Heart left ventricle (tissue), 16 donors: Measurements from ENCODE around the gene PTPRM. TPM values are rescaled to one million over a fixed set of nuclear protein-coding genes. Genes with fewer than 3 reads are reported as not detected.

ENCODE experiments used
- ATAC-seq, 4 donors: fragments of 200-7000 bp; cut with Tn5 transposase; one replicate each; pipeline ENCODE4 v1.9.1; 2020 to 2022; ENCODE audit warnings: moderate library complexity in 4 of 4, mild to moderate bottlenecking in 3 of 4, moderate number of reproducible peaks in 1 of 4
- DNase-seq, 5 donors: peaks; one replicate each; pipeline ENCODE4 v3.0.0-alpha.2; 2020
- H3K27ac ChIP-seq, 12 donors: fragments of 200-600 bp; sonication (generic) in 4 of 12; one replicate each; pipeline versions ENCODE4 v1.5.0 to v1.8.0; 2016 to 2022; ENCODE audit warnings: mild to moderate bottlenecking in 2 of 12
- H3K27me3 ChIP-seq, 9 donors: fragments of 200-600 bp; sonication (generic) in 2 of 9; one replicate each; pipeline versions ENCODE4 v1.5.1 to v1.8.0; 2016 to 2022; ENCODE audit warnings: mild to moderate bottlenecking in 3 of 9
- H3K36me3 ChIP-seq, 9 donors: fragments of 200-600 bp; sonication (generic) in 2 of 9; one replicate each; pipeline versions ENCODE4 v1.5.0 to v1.8.0; 2018 to 2022; ENCODE audit warnings: mild to moderate bottlenecking in 2 of 9
- H3K4me1 ChIP-seq, 12 donors: fragments of 200-600 bp; sonication (generic) in 4 of 12; one replicate each; pipeline versions ENCODE4 v1.5.0 to v1.8.0; 2016 to 2022; ENCODE audit warnings: mild to moderate bottlenecking in 3 of 12
- H3K4me3 ChIP-seq, 12 donors: fragments of 200-600 bp; sonication (generic) in 4 of 12; one replicate each; pipeline versions ENCODE4 v1.5.0 to v1.8.0; 2017 to 2022; ENCODE audit warnings: mild to moderate bottlenecking in 9 of 12, moderate library complexity in 4 of 12
- H3K9me3 ChIP-seq, 12 donors: fragments of 200-600 bp; sonication (generic) in 4 of 12; one replicate each; pipeline versions ENCODE4 v1.5.0 to v1.8.0; 2016 to 2022; ENCODE audit warnings: mild to moderate bottlenecking in 1 of 12
- CTCF ChIP-seq, 12 donors: fragments of 200-600 bp; sonication (generic) in 4 of 12; IDR thresholded peaks; one replicate each; pipeline versions ENCODE4 v1.5.0 to v1.8.0; 2018 to 2022; ENCODE audit warnings: antibody characterized with exemption in 12 of 12, mild to moderate bottlenecking in 5 of 12
- POLR2A ChIP-seq, 2 donors: fragments of 450-650 bp; IDR thresholded peaks; one replicate each; pipeline ENCODE4 v1.6.1; 2017; ENCODE audit warnings: antibody characterized with exemption in 2 of 2, mild to moderate bottlenecking in 2 of 2, moderate library complexity in 2 of 2
- WGBS, 4 donors: extraction: QIAGEN DNeasy Blood & Tissue Kit in 2 of 4; methylation state at CpG; one replicate each; pipeline versions ENCODE4 v1.1.5 to v1.1.7; 2013 to 2018; 5-methylcytosine and 5-hydroxymethylcytosine counted together
- intact Hi-C, 10 donors: fragments of 100-400 bp; cut with DNase I; formaldehyde crosslinking; loops; one replicate each; pipeline versions ENCODE4 v1.11.1 to v1.14.2; 2022
- polyA plus RNA-seq, 2 donors: library from polyadenylated mRNA; stranded (reverse); fragments of 200-250 nt; gene quantifications; one replicate each; pipeline ENCODE4 v1.2.3, GENCODE V29; 2013
- total RNA-seq, 9 donors: library from RNA; depleted of rRNA in 2 of 9; stranded (reverse); fragments of >200 nt in 2 of 9; fragmentation: NEBNext Ultra II Directional in 3 of 9; extraction: Animal tissue kit (Norgen Biotek cat#: 25700) in 3 of 9; gene quantifications; one replicate each; pipeline versions ENCODE4 v1.1.0 to v1.2.4, GENCODE V29; 2016 to 2023
- donor health status: ischemic (EF 13 %, LVEDD 7.1; RV severe dilation, severe dysfunction).
- donor health status: healthy with polysubstance abuse.
- donor health status: DM: no; HTN: yes; CAD: no.
- donor health status: DM: no; HTN: no; CAD: no.
- donor health status: ischemic (EF 25% LVEDD 6.9; RV normal size, moderate dysfunction).
- donor health status: ischemic (EF 25% LVEDD 5.7; RV mildly dilated, moderate dysfunction).
- donor health status: healthy.
- donor health status: DM: yes; HTN: yes; CAD: no.
- donor health status: ischemic (EF 35%, LVEDD 5.7; RV mildly dilated, moderate dysfunction).
- donor health status: nonischemic (EF 11% LVEDD 7.7; RV severe dilation, severe dysfunction).
- donor health status: DM: yes; HTN: yes; CAD: no.
- donor health status: PGD.
- donor health status: ischemic (EF 29% LVEDD 5.4; RV normal size, mild dysfunction).
- donor health status: nonischemic (EF 23%, LVEDD 6.1; RV moderate dilation, normal function).

Gene PTPRM
- total and polyA plus RNA-seq, 11 donors: 93.8 to 186 (median 123) TPM

GRCh38 chr18:8389391-8390340 is 822.5 kb downstream of the PTPRM start:
- 63 to 69% (median 68%) methylated on average over 14 of the region's 14 CpGs for WGBS, 4 donors
- intact Hi-C loops: loop anchor here in 9 of 10 donors (5.0 to 10.0 kb wide), 9 partner anchors 302 to 1165 kb away; no protein-coding TSS in a partner anchor
- Histone ChIP-seq H3K27me3 (no peaks in the 10 kb centered on the region), H3K27ac (no peak overlapping the region), H3K4me3 (no peak overlapping the region), H3K4me1 (peaks cover 0 to 4% (median 0%) of the 10 kb centered on the region in 12 donors), H3K36me3 (peaks cover 0 to 98% (median 64%) of the 10 kb centered on the region in 9 donors), H3K9me3 (no peaks in the 10 kb centered on the region)
- peak in 4 of 5 donors; percentile 47 to 67 (median 60) for DNase-seq
- ATAC-seq: peak; percentile 81 to 92 (median 84)
- TF ChIP-seq CTCF (IDR thresholded peaks at IDR 0.05) (peak; percentile 56 to 84 (median 76)), POLR2A (IDR thresholded peaks at IDR 0.05) (no peak)

- H3K27me3 ChIP-seq: no peaks in the 10 kb centered on the region
- no peak overlapping the region for H3K4me3 ChIP-seq
- DNase-seq (no peak), ATAC-seq (no peak)
- peaks cover 0 to 4% (median 0%) of the 10 kb centered on the region in 12 donors for H3K4me1 ChIP-seq
- H3K9me3 ChIP-seq: no peaks in the 10 kb centered on the region
- no peak overlapping the region for H3K27ac ChIP-seq
- intact Hi-C loops: loop anchor here in 4 of 10 donors (5.0 to 10.0 kb wide), 3 partner anchors 304 to 1124 kb away; no protein-coding TSS in a partner anchor
- 77 to 89% (median 83%) methylated on average over 2 of the region's 2 CpGs for WGBS, 4 donors
- peaks cover 0 to 98% (median 65%) of the 10 kb centered on the region in 9 donors for H3K36me3 ChIP-seq
- no peak for TF ChIP-seq CTCF (IDR thresholded peaks at IDR 0.05)
- no peak for TF ChIP-seq POLR2A (IDR thresholded peaks at IDR 0.05)
Observed at GRCh38 chr18:8391068-8391467, 824.0 kb downstream of the PTPRM start.

- H3K4me1 ChIP-seq: peaks cover 0 to 4% (median 0%) of the 10 kb centered on the region in 12 donors
- TF ChIP-seq CTCF (IDR thresholded peaks at IDR 0.05): no peak
- TF ChIP-seq POLR2A (IDR thresholded peaks at IDR 0.05): no peak
- no peak overlapping the region for H3K27ac ChIP-seq
- H3K27me3 ChIP-seq: no peaks in the 10 kb centered on the region
- DNase-seq: no peak
- 90 to 98% (median 95%) methylated on average over 7 of the region's 7 CpGs for WGBS, 4 donors
- ATAC-seq: no peak
- H3K9me3 ChIP-seq: no peaks in the 10 kb centered on the region
- intact Hi-C loops: loop anchor here in 2 of 10 donors (10.0 kb wide), 1 partner anchor 1121 kb away; no protein-coding TSS in a partner anchor
- no peak overlapping the region for H3K4me3 ChIP-seq
- peaks cover 0 to 96% (median 72%) of the 10 kb centered on the region in 9 donors for H3K36me3 ChIP-seq
Observed at GRCh38 chr18:8396254-8396653, 829.1 kb downstream of the PTPRM start.

GRCh38 chr18:8397034-8397433 is 829.9 kb downstream of the PTPRM start:
- Histone ChIP-seq H3K4me1 (peaks cover 0 to 4% (median 0%) of the 10 kb centered on the region in 12 donors), H3K27ac (no peak overlapping the region), H3K27me3 (no peaks in the 10 kb centered on the region), H3K4me3 (no peak overlapping the region), H3K9me3 (no peaks in the 10 kb centered on the region), H3K36me3 (peaks cover 0 to 97% (median 80%) of the 10 kb centered on the region in 9 donors)
- intact Hi-C loops: loop anchor here in 2 of 10 donors (10.0 kb wide), 1 partner anchor 1122 kb away; no protein-coding TSS in a partner anchor
- WGBS, 4 donors: 83 to 88% (median 86%) methylated on average over 11 to 12 of the region's 12 CpGs
- TF ChIP-seq POLR2A (IDR thresholded peaks at IDR 0.05) (no peak), CTCF (IDR thresholded peaks at IDR 0.05) (no peak)
- DNase-seq (no peak), ATAC-seq (no peak)
